Glutamatergic neuron (in vitro differentiated cells): ENCODE results near the gene MUC13. TPM values are rescaled to one million over a fixed set of nuclear protein-coding genes. Genes with fewer than 3 reads are reported as not detected.

Experiments
- DNase-seq: peaks from one replicate; pipeline ENCODE4 v3.0.0; 2022
- H3K27ac Mint-ChIP-seq: one replicate; pipeline ENCODE4 v1.8.0; 2020; ENCODE audit warnings: mild to moderate bottlenecking, mixed read lengths, inconsistent platforms; ENCODE audit not compliant: unreplicated experiment
- H3K27me3 Mint-ChIP-seq: one replicate; pipeline ENCODE4 v1.8.0; 2020; ENCODE audit warnings: mild to moderate bottlenecking, moderate library complexity, mixed read lengths, inconsistent platforms; ENCODE audit not compliant: unreplicated experiment
- H3K36me3 Mint-ChIP-seq: one replicate; pipeline ENCODE4 v1.8.0; 2020; ENCODE audit warnings: mild to moderate bottlenecking, mixed read lengths, inconsistent platforms; ENCODE audit not compliant: unreplicated experiment
- H3K4me1 Mint-ChIP-seq: one replicate; pipeline ENCODE4 v1.8.0; 2020; ENCODE audit warnings: mild to moderate bottlenecking, low read depth, mixed read lengths, inconsistent platforms; ENCODE audit not compliant: unreplicated experiment
- H3K4me3 Mint-ChIP-seq: one replicate; pipeline ENCODE4 v1.8.0; 2020; ENCODE audit warnings: mild to moderate bottlenecking, mixed read lengths, inconsistent platforms; ENCODE audit not compliant: unreplicated experiment
- H3K9me3 Mint-ChIP-seq: one replicate; pipeline ENCODE4 v1.8.0; 2020; ENCODE audit warnings: mild to moderate bottlenecking, moderate library complexity, mixed read lengths, inconsistent platforms; ENCODE audit not compliant: unreplicated experiment
- CTCF ChIP-seq: fragments of 200-600 bp; sonication (generic); IDR thresholded peaks from one replicate; pipeline ENCODE4 v1.5.0; 2021; ENCODE audit not compliant: partially characterized antibody, unreplicated experiment
- total RNA-seq: library from RNA; stranded (reverse); fragmentation: NEBNext Ultra II Directional; extraction: Animal tissue kit (Norgen Biotek cat#: 25700); gene quantifications from one replicate; pipeline ENCODE4 v1.2.1, GENCODE V29; 2021; ENCODE audit not compliant: unreplicated experiment

The MUC13 gene
- total RNA-seq, 1 donor from 2014 or later: not detected

GRCh38 chr3:124883766-124884473, 50.6 kb downstream of the MUC13 start:
- H3K36me3 Mint-ChIP-seq: no peaks in the 10 kb centered on the region
- peaks cover 13% of the 10 kb centered on the region for H3K4me1 Mint-ChIP-seq
- TF ChIP-seq CTCF: no peak
- no peak overlapping the region for H3K27ac Mint-ChIP-seq
- no peak for DNase-seq
- H3K9me3 Mint-ChIP-seq: peaks cover 2% of the 10 kb centered on the region
- peaks cover 10% of the 10 kb centered on the region for H3K27me3 Mint-ChIP-seq
- no peak overlapping the region for H3K4me3 Mint-ChIP-seq

- Mint-ChIP-seq H3K4me3 (no peak overlapping the region), H3K9me3 (peaks cover 1% of the 10 kb centered on the region), H3K4me1 (peaks cover 13% of the 10 kb centered on the region), H3K27me3 (peaks cover 8% of the 10 kb centered on the region), H3K27ac (no peak overlapping the region), H3K36me3 (no peaks in the 10 kb centered on the region)
- DNase-seq: no peak
- TF ChIP-seq CTCF: no peak
Measured at GRCh38 chr3:124882816-124883747, 51.5 kb downstream of the MUC13 start.

GRCh38 chr3:124881976-124882697, 52.4 kb downstream of the MUC13 start:
- TF ChIP-seq CTCF: no peak
- no peak for DNase-seq
- Mint-ChIP-seq H3K36me3 (no peaks in the 10 kb centered on the region), H3K9me3 (no peaks in the 10 kb centered on the region), H3K27ac (no peak overlapping the region), H3K4me3 (no peak overlapping the region), H3K27me3 (peaks cover 7% of the 10 kb centered on the region), H3K4me1 (peaks cover 13% of the 10 kb centered on the region)

GRCh38 chr3:124879337-124879680, 55.2 kb downstream of the MUC13 start:
- Mint-ChIP-seq H3K36me3 (no peaks in the 10 kb centered on the region), H3K9me3 (no peaks in the 10 kb centered on the region), H3K27ac (no peak overlapping the region), H3K4me3 (no peak overlapping the region), H3K4me1 (peaks cover 14% of the 10 kb centered on the region), H3K27me3 (peaks cover 7% of the 10 kb centered on the region)
- TF ChIP-seq CTCF: no peak
- DNase-seq: no peak
